GM12873 (cell line): ENCODE results near the gene ZNF777.

Experiments
- TF ChIP-seq, protein P1 (sequence below): IDR thresholded peaks from 2 replicates; pipeline ENCODE4 v1.5.1; 2012; ENCODE audit warnings: low read depth, mild to moderate bottlenecking, moderate library complexity, low read length, control low read depth; ENCODE audit not compliant: insufficient read depth; ENCODE audit errors: missing control alignments

Gene ZNF777

DNA sequence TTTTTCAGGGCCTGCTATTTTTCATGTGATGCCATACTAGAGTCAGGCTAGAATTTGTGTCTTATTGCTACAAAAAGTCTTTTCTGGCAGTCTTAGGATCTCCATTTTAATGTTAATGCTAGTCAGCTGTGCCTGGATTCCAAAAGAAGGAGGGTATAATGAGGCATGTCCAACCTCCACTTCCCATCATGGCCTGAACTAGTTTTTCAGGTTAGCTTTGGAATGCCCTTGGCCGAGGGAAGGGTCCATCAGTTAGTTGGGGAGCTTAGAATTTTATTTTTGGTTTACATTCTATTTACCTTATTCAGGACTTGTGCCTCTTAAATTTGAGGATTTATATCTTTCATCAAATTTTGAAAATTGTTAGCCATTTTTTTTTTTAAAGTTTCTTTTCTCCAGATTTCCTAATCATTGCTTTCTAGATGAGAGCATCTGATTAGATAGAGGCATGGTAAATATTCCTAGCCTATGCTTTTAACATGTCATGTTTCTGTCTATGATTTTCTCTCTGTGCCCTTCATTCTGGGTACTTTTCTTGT, 6.5 kb upstream of the ZNF777 start:
- TF ChIP-seq, protein P1, sequence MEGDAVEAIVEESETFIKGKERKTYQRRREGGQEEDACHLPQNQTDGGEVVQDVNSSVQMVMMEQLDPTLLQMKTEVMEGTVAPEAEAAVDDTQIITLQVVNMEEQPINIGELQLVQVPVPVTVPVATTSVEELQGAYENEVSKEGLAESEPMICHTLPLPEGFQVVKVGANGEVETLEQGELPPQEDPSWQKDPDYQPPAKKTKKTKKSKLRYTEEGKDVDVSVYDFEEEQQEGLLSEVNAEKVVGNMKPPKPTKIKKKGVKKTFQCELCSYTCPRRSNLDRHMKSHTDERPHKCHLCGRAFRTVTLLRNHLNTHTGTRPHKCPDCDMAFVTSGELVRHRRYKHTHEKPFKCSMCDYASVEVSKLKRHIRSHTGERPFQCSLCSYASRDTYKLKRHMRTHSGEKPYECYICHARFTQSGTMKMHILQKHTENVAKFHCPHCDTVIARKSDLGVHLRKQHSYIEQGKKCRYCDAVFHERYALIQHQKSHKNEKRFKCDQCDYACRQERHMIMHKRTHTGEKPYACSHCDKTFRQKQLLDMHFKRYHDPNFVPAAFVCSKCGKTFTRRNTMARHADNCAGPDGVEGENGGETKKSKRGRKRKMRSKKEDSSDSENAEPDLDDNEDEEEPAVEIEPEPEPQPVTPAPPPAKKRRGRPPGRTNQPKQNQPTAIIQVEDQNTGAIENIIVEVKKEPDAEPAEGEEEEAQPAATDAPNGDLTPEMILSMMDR: no peak

DNA sequence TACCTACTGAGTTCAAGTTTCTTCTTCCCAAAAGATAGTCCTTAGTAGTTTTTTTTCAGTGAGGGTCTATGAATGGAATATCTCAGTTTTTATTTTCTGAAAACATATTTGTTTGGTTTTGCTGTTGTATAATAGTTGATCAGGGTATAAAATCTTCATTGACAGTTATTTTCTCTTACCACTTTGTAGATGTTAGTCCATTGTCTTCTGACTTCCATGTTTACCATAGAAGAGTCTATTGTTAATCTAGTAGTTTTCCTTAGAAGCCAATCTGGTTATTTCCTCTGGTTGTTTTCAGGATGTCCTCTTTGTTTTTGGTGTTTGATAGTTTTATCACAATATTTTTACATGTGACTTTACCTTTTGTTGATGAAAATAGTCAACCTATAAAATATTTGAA, 5.5 kb upstream of the ZNF777 start:
- TF ChIP-seq, protein P1: no peak

DNA sequence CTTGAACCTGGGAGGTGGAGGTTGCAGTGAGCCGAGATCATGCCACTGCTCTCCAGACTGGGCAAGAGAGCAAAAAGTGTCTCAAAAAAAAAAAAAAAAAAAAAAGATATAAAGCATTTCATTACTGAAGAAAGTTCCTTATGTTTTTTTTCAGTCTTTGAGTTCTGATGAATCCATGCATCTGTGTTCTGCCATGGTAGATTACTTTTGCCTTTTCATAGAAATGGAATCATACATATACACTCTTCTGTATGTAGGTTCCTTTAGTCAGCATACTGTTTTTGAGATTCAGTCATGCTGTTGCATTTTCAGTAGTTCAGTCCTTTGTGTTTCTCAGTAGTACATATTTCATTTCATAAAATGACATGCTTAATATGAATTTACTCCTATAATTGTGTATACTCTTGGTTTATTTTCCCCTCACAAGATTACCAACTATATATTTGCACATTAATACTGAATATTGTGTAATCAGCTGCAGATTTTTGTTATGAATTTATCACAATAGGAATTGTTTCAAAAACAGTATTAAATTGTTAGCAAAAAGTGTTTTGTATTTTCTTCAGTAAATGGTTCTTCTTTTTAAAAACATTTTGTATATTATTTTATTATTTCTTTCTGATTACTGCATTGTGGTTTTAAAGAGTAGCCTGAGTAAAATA, 2.8 kb upstream of the ZNF777 start:
- TF ChIP-seq, protein P1: no peak

DNA sequence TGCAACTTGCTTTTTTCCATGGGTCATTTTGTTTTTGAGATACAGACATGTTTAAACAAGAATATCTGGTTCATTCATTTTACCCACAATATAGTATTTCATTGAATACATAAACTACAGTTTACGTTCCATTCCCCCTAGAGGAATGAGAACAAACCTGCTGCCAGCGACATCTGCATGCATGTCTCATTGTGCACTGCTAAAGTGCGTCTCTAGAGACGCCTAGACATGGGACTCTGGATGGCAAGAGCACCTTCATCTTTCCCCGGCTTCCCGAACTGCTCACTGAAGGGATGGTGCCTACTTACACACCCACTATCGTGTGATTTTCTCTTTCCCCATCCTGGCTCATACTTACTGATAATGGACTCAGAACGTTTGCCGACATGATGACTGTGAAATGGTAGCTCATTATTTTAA, 1.2 kb upstream of the ZNF777 start:
- TF ChIP-seq, protein P1: no peak

DNA sequence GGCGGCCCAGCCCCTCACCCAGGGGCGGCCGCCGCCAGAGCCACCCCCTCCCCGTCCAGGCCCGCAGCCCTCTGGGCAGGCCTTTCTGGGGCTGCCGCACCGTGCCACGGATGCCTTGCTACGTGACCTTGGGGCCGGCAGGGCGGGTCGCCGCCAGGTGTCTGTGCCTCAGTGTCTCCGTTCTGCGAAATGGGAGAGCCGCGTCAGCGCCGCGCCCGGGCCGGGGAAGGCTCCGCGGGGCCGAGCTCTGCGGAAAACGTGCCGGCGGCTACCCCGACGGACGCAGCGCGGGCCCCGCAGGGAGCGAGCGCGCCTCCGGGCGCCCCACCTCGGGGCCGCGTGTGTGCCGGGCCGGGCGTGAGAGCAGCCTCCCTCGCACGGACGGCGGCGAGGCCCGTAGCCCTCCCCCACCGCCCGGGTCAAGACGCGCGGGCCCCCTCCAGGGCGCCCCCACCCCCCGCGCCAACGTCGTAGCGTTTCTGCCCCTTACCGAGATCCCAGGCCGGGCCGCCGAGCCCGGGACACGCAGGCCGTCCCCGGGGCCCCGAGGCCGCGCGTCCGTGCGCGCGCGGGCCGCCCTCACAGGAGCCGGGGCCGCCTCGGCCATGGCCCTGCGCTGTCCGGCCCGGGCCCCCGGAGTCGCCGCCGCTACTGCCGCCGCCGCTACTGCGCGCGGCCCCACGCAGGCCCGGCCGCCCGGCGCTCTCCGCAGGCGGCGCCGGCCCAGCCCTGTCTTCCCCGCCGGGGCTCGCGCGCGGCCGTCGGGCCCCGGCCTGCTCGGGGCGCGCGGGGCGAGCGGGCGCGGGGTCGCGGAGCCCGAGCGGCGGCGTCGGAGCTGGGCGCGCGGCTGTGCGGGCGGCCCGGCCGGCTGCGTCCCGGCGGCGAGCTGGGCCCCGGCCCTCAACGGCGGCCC, 1.1 kb downstream of the ZNF777 start:
- TF ChIP-seq, protein P1: no peak

DNA sequence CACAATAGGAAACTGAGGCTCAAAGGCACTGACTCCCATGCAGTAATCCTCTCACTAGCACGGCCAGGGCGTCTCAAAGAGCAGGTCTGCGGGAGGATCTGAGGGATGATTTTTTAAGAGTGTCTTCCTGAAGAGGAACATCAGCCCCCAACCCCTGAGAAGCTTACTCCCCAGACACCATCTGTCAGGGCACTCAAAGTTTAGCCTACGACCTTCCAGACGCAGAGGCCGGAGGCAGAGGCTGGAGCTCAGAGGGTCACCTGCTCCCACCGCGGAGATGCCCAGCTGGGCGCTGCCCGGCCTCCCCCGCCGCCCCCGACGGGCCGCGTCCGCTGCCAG, 1.7 kb downstream of the ZNF777 start:
- TF ChIP-seq, protein P1: no peak

DNA sequence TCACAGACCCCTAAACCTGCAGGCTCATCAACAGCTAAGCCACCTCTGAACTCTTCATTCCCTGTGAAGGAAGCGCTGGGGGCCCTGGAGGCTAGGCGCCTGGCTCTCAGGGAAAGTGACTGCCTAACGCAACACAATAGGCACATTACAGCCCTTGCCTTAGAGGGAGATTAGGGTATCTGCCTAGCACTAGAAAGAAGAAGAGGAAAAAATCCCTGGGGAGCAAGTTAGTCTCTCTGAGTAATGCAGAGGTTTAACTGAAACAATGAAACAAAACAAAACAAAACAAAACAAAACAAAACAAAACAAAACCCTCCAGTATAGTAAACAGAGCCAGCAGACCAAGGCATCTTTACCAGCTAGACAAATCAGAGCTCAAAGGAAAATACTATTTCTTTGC, 2.6 kb downstream of the ZNF777 start:
- TF ChIP-seq, protein P1: no peak
